BJ (cell line): ENCODE results near the gene PRSS53. TPM values are rescaled to one million over a fixed set of nuclear protein-coding genes. Genes with fewer than 3 reads are reported as not detected.
"Not testable (repeated sequence)": the region's sequence is repeated elsewhere in the genome, so short reads cannot be mapped to it uniquely, and the experiment has no call there.

Experiments
- CTCF ChIA-PET: fragments of 350-600 bp; formaldehyde crosslinking; extraction: SDS; loops from one replicate; lab custom pipeline; 2021; ENCODE audit warnings: antibody characterized with exemption, inconsistent platforms; lab: Yijun Ruan, JAX
- POLR2A ChIA-PET: fragments of 300-600 bp; sonication (Branson Sonifier 250); formaldehyde crosslinking; extraction: SDS; loops from one replicate; lab custom pipeline; 2021; ENCODE audit warnings: antibody characterized with exemption; lab: Charles Lee
- DNase-seq: peaks from one replicate; pipeline ENCODE4 v3.0.0-alpha.2; 2011; ENCODE audit warnings: low read depth
- H3K27me3 ChIP-seq: 2 replicates; pipeline ENCODE4 v1.6.0; 2011; ENCODE audit warnings: low read length; ENCODE audit not compliant: control insufficient read depth, insufficient read depth
- H3K36me3 ChIP-seq: 2 replicates; pipeline ENCODE4 v1.5.1; 2011; ENCODE audit warnings: low read length; ENCODE audit not compliant: control insufficient read depth, insufficient read depth
- H3K4me3 ChIP-seq: 2 replicates; pipeline ENCODE4 v1.5.1; 2011; ENCODE audit warnings: low read depth, mild to moderate bottlenecking, control low read depth, low read length
- CTCF ChIP-seq: IDR thresholded peaks from 2 replicates; pipeline ENCODE4 v1.5.1; 2011; ENCODE audit warnings: low read depth, mild to moderate bottlenecking, control low read depth, inconsistent platforms, low read length, moderate library complexity; ENCODE audit not compliant: insufficient read depth
- polyA minus RNA-seq: library from RNA; depleted of rRNA, polyadenylated mRNA; stranded (reverse); fragments of >200 nt; gene quantifications from 2 replicates; pipeline ENCODE4 v1.2.3, GENCODE V29; 2011; rRNA and poly(A)+ RNA removed
- polyA plus RNA-seq: library from polyadenylated mRNA; depleted of rRNA; stranded (reverse); fragments of >200 nt; gene quantifications from 2 replicates; pipeline ENCODE4 v1.2.3, GENCODE V29; 2011; rRNA removed

Gene PRSS53
- polyA plus RNA-seq (0.96 and 1.8 TPM in 2 replicates), polyA minus RNA-seq (0.66 and 0.87 TPM in 2 replicates)

- H3K27me3 ChIP-seq: no peaks in the 10 kb centered on the region
- CTCF ChIA-PET: no interaction called here
- POLR2A ChIA-PET: interaction anchor here (0.7 kb wide), 1 partner anchor 785 kb away, joined by 3 read pairs; the partner anchor contains the start of gene ZNF267
- TF ChIP-seq CTCF: no peak
- H3K4me3 ChIP-seq: no peak within 1 kb of the TSS
- peaks cover 17% of the 10 kb centered on the region for H3K36me3 ChIP-seq
- no peak for DNase-seq
Observed at GRCh38 chr16:31088459-31089183, at the start of gene PRSS53. Gene PRSS53, minus strand, starts transcription at chr16:31088943. Its CDS starts 134 bp downstream, at chr16:31088809.

GRCh38 chr16:31136822-31137499, 48.2 kb upstream of the PRSS53 start:
- DNase-seq, CTCF ChIA-PET, POLR2A ChIA-PET, H3K4me3 ChIP-seq, H3K36me3 ChIP-seq, H3K27me3 ChIP-seq: not testable (repeated sequence)

- no peak for DNase-seq
- CTCF ChIA-PET: interaction anchor here (0.7 kb wide), 1 partner anchor 151 kb away, joined by 3 read pairs; the partner anchor contains the start of gene HSD3B7
- POLR2A ChIA-PET: no interaction called here
- H3K27me3 ChIP-seq: no peaks in the 10 kb centered on the region
- no peak for TF ChIP-seq CTCF
- H3K36me3 ChIP-seq: no peaks in the 10 kb centered on the region; the same call in 1 of the 2 replicates
- H3K4me3 ChIP-seq: no peak overlapping the region
Observed at GRCh38 chr16:31136287-31136662, 47.5 kb upstream of the PRSS53 start.

DNA sequence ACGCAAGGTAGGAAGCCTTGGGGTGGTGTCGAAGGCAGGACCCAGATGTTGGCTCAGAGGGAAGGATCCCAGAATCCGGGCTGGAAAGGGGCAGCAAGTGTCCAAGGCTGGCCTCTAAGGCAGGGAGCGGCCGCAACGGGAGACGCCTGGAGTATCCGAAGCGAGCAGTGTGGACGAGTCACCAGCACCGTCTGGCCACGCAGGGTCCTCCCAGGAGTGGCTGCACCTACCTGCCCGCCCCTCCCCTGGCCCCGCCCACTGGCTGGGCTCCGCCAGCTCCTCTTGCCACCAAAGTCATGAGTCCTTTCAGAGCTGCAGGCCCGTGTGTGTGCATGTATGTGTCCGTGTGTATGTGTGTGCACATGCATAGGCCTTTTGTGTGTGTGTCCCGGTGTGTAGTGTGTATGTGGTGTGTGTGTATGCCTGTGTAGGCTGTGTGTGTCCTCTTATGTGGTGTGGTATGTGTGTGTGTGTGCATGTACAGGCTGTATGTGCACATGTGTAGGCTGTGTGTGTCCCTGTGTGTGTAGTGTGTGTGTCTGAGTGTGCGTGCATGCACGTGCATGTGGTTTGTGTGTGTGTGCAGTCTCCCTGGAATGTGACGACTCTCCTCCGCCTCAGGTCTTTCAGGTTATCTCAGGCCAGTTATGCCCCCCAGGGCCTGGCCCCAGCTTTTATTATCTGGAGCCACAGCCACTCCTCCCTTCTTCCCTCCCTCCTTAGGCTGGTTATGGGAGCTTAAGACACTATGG, 47.0 kb upstream of the PRSS53 start, which contains the start of gene PRSS8:
Gene PRSS8, minus strand, starts transcription at position 193 of the 752 bp plus-strand sequence. CDS start 229 bp downstream, outside the sequence.
- ChIA-PET POLR2A (no interaction called here), CTCF (interaction anchor here (0.5 to 1.1 kb wide), 4 partner anchors 12 to 314 kb away, joined by 3 read pairs; partner anchors contain the start of gene HSD3B7)
- no peaks in the 10 kb centered on the region; the same call in 1 of the 2 replicates for H3K36me3 ChIP-seq
- TF ChIP-seq CTCF: no peak
- DNase-seq: no peak
- H3K4me3 ChIP-seq: no peak within 1 kb of the TSS
- no peaks in the 10 kb centered on the region for H3K27me3 ChIP-seq

- DNase-seq: no peak
- CTCF ChIA-PET: interaction anchor here (0.5 to 1.1 kb wide), 3 partner anchors 12 to 315 kb away, joined by 3 read pairs; no protein-coding TSS in a partner anchor
- H3K4me3 ChIP-seq: no peak overlapping the region
- TF ChIP-seq CTCF: no peak
- no peaks in the 10 kb centered on the region; the same call in 1 of the 2 replicates for H3K36me3 ChIP-seq
- no peaks in the 10 kb centered on the region for H3K27me3 ChIP-seq
- POLR2A ChIA-PET: no interaction called here
Observed at GRCh38 chr16:31134625-31135534, 46.1 kb upstream of the PRSS53 start.
